HG03565 (cell line): ENCODE results near the gene POLR1H.

Experiments
- ATAC-seq: cut with Tn5 transposase; IDR thresholded peaks from one replicate; pipeline ENCODE4 v1.9.1; 2021; ENCODE audit warnings: mild to moderate bottlenecking, moderate library complexity; ENCODE audit not compliant: unreplicated experiment

The POLR1H gene

DNA sequence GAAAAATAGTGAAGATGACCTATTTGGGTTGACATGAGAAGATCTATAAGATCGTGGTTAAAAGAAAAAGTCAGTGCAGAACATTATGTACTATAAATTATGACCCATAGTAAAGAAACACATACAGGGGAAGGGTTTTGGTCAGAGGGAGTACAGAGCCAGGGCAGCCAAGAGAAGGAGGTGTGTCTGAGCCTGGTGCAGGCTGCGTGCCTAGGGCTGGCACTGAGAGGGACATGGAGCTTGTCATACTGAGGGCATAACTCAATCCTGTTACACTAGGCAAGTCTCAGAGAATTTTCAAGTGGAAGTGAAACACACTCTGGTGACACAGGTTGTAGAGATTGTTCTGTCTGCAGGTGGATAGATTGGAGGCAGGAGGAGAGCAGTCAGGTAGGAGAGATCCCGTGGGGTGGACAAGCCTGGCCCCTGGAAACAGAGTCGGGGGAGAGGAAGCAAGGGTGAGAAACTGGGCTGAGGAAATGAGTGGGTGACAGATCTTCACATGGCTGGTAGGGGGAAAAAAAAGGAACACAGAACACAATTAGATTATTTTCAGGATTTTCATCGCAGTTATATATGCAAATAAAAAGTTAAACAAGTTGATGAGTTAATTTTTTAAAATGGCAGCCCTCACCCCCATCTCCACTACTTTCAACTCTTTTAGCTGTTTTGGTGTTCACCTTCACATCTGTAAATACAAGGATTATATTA is 33.0 kb downstream of the POLR1H start:
- ATAC-seq = no peak

DNA sequence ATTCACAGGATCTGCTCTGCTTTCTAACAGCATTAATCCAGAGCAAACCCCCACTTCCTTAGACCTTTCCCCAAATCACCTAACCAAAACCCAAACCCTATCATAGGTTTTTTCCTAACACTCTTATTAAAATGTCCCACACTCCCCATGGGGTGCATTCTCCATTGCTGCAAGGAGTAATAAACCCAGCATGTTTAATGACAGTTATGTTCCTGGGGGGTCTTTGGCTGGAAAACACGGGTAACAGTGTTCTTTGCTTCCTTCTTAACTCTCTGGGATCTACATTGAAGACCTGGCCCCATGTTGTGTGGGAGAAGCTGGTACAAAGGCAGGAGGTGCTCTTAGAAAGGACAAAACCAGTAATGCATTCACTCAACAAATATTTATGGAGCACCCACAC is 35.8 kb downstream of the POLR1H start:
- ATAC-seq = no peak

DNA sequence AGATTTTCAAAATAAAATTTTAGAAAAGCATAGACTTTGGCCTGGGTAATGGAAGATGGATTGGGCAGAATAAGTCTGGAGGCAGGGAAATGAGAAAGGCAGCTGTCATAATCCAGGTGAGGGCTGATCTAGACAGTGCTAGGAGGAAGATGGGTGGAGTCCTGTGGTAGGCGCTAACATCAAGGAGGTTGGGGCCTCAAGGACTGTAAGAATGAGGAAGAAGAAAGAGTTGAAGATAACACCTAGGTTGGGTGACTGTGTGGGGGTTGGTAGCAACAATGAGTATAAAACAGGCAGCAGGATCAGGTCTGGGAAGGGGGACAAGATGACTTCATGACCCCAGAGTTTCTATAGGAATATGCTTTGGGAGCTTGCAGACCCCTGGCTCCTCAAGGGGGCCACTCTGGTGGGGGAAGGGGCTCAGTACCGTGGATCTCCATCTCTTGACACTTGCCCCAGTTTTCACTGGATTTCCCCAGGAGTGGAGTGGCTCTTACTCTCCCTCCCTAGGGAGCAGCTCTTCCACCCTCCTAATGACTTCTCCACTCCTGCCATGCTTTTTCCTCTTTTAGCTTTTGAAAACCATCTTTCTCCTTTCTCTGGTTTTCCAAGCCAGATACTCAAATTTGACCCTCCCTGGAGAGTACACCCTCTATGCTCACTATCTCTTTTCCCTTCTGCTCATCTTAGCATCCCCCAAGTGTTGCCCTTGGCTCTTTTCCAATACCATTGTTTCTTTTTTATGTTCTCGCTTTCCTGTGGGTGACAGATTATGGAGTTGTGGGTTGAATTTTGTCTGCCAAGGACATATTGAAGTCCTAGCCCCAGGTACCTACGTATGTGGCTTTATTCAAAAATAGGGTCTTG is 37.1 kb downstream of the POLR1H start:
- ATAC-seq = no peak

GRCh38 chr6:30100154-30100553 is 39.1 kb downstream of the POLR1H start:
- no peak for ATAC-seq

DNA sequence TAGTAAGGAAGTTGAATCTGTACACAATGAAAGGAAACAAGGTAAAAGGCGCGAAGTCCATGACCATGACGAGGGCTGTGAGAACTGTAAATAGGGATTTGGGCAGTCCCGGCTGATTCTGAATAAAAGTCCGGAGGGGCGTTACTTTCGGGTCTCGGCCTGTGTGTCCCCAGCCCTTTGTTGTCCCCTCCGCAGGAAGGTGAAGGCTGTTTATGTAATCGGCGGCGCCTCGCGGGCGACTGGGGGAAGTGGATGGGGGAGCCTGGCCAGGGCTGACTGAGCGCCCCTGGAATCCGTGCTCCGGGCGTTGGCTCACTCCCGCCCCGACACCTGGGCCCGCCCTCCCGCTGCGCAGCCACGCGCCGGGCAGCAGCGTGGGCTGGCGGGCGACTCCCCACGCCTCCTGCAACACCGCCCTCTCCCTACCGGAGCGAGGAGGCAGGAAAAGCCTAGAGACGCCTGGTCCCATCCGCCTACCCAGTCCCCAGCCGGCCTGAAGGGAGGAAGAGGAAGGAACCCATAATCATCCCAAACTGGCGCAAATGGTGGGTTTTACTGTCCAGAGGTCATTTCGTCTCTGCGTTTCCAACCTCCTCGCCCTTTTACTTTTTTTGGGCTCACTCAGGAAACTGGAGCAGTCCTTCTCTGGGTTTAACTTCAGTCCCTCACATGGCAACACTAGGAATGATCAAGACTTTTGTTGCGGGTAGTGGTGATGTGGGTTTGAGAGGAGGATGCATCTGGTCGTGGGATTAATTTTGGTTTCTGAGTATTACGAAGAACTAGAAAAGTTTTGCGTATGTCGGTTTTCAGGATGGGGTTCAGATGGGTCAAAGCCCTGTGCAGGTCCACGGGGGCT is 39.7 kb downstream of the POLR1H start:
- no peak for ATAC-seq

DNA sequence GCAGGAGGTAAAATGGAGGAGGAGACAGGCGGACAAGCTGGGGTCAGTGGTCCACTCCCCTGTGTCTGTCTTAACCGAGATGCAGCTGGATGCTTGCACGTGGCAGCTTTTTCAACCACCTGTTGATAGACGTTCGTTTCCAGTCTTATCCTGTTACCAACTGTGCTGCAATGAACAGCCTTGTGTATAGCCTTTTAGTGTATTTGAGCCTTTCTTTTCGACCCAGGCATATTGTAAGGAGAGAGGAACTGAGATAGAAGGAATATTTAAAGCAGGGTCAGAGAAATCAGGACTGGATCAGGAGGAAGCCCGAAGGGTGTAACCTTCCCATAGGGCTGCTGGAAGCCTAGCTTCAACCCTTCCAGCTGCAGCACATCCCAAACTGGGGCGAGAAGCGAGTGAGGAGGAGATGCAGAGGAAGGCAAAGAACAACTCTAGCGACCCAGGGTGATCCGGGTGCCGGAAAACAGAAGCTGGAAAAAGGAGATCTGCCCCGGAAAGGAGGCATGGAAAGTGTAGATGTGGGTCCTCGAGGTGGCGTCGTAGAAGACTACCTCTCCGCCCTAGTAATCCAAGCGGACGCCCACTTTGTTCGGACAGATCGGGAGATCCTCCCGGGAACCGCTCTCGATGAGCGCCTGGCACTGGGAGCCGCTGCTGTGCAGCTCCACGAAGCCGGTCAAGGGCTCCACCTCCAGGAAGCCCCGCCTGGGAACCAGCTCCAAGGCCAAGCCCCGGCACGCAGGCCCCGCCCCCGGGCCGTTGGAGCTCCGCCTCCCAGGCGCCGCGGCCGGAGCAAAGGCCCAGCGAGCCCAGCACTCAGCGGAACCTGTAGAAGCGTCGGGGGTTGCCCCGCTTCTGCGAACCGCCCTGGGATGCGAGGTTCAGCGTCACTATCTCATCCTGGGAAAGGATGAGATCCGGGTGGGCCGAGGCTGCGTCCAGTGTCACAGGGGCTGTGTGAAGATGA is 40.7 kb downstream of the POLR1H start:
- ATAC-seq = no peak

DNA sequence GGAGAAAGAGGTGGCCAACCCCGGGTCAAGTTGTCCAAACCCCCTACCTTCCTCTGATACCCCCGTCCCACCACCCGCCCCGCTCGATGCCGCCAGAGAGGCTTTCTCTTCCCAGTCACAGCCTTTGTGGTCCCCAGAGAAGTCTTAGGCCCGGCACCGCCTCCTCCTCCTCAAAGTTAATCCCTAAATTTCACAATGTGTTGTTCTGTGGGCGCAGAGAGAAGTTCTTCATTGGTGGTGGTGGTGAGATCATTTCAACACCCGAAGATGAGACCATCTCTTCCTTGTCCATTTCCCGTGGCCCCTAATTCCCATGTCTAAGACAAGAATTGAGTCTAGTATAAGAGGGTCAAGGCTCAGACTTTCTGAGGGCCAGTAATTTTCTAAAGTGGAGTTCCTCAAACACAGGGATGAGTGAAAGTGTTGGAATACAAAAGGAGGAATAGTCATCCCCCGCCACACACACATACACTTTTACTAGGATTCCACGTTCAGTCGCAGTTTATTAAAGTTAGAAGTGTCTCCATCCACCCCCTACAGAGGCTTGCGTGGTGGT is 41.4 kb downstream of the POLR1H start:
- ATAC-seq = no peak

GRCh38 chr6:30102970-30103871 is 42.2 kb downstream of the POLR1H start:
- ATAC-seq = no peak

GRCh38 chr6:30103872-30104179 is 42.8 kb downstream of the POLR1H start:
- no peak for ATAC-seq

- no peak for ATAC-seq
Observed at GRCh38 chr6:30104661-30105060, 43.6 kb downstream of the POLR1H start.

DNA sequence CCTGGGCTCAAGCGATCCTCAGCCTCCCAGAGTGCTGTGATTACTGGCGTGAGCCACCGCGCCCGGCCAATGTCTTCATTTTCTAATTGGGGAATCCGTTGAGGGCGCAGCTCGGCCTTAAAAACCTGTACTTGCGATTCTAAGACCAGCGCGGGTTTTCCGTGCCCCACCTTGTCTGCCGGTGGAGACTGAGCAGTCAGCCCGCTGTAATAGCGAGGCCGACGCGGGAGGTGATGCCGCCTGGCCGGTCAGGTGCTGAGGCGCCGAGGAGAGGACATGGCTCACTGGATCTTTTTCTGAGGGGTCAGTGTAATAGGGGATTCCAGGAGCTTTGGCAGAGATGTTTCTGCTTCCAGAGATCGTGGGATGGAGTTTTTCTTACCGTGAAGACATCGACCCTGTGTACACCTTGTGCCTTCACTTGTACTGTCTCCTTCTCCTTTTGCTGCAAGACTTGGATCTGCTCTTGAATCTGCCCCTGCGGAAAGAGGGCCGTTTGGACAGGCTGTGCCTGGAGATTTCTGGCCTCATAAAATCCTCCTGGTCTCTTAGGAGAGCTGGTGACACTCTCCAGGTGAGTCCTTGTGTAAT is 50.3 kb downstream of the POLR1H start:
- no peak for ATAC-seq

- no peak for ATAC-seq
Observed at GRCh38 chr6:30112402-30112994, 51.4 kb downstream of the POLR1H start.

GRCh38 chr6:30113003-30113759 is 52.1 kb downstream of the POLR1H start, which contains the start of gene TRIM31:
Gene TRIM31 (minus strand): TSS chr6:30113090. CDS start chr6:30112805, 285 bp downstream.
- ATAC-seq = no peak

DNA sequence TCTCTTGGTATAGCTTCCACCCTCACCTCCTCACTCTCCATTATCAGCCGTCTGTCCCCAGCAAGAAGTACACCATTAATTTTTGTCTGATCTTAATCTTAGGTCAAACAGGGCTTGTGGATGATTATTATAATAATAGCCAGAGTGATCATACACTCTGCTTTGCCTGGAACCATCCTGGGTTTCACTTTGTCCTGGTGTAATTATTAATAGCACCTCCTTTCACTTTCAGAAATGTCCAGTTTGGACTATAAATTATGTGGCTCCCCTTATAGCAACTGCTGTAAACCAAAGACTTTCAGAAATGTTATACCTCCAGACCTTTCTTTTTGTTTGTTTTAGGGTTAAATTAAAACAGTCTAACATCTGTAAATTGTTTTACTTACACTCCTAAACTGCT is 52.8 kb downstream of the POLR1H start:
- no peak for ATAC-seq
